ENCODE results near the gene ATP1A3. TPM values are rescaled to one million over a fixed set of nuclear protein-coding genes. Genes with fewer than 3 reads are reported as not detected.

ATP1A3 gene
- total and polyA plus RNA-seq, 8 donors: 0.09 to 1.2 (median 0.32) TPM

- no peaks in the 10 kb centered on the region for H3K36me3 ChIP-seq
- TF ChIP-seq, protein P1, sequence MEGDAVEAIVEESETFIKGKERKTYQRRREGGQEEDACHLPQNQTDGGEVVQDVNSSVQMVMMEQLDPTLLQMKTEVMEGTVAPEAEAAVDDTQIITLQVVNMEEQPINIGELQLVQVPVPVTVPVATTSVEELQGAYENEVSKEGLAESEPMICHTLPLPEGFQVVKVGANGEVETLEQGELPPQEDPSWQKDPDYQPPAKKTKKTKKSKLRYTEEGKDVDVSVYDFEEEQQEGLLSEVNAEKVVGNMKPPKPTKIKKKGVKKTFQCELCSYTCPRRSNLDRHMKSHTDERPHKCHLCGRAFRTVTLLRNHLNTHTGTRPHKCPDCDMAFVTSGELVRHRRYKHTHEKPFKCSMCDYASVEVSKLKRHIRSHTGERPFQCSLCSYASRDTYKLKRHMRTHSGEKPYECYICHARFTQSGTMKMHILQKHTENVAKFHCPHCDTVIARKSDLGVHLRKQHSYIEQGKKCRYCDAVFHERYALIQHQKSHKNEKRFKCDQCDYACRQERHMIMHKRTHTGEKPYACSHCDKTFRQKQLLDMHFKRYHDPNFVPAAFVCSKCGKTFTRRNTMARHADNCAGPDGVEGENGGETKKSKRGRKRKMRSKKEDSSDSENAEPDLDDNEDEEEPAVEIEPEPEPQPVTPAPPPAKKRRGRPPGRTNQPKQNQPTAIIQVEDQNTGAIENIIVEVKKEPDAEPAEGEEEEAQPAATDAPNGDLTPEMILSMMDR (IDR thresholded peaks at IDR 0.05): no peak
- no peak for DNase-seq
- FAIRE-seq: no peak
- no peaks in the 10 kb centered on the region for H3K4me1 ChIP-seq
- H3K27ac ChIP-seq: no peak overlapping the region
- H3K4me3 ChIP-seq: no peak overlapping the region
- intact Hi-C loops (cut with DNase I): no loop called here
- no peak for ATAC-seq
- no peaks in the 10 kb centered on the region for H3K9me3 ChIP-seq
- H3K27me3 ChIP-seq: peaks cover 0 to 7% (median 0%) of the 10 kb centered on the region in 4 donors
- WGBS, 2 donors: 80 to 90% methylated on average over 5 of the region's 5 CpGs
These were observed 75.3 kb downstream of the ATP1A3 start for GRCh38 chr19:41918653-41919244.

DNA sequence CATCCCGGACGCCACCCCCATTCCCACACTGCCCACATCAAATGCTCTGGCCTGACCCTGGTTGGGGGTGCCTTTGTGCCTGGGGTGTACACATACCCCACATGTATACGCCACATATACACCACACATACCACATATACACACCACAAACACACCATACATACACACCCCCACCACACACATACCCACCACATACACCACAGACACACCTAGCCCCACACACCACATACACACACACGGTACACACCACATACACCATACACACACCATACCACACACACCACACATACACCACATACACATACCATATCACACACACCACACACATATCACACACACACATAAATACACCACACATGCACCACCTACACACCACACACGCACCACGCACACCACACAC is 75.9 kb downstream of the ATP1A3 start:
- intact Hi-C loops (cut with DNase I): no loop called here

GRCh38 chr19:41917676-41918075 is 76.4 kb downstream of the ATP1A3 start:
- 38 to 40% methylated on average over 12 of the region's 12 CpGs for WGBS, 2 donors
- ATAC-seq (no peak), DNase-seq (peak in 2 of 6 donors; percentile 16 to 51), FAIRE-seq (no peak)
- no peak overlapping the region for H3K27ac ChIP-seq
- no peaks in the 10 kb centered on the region for H3K4me1 ChIP-seq
- H3K9me3 ChIP-seq: no peaks in the 10 kb centered on the region
- TF ChIP-seq, protein P1 (IDR thresholded peaks at IDR 0.05): no peak
- intact Hi-C loops (cut with DNase I): no loop called here
- H3K27me3 ChIP-seq: peaks cover 0 to 7% (median 0%) of the 10 kb centered on the region in 4 donors
- H3K36me3 ChIP-seq: no peaks in the 10 kb centered on the region
- no peak overlapping the region for H3K4me3 ChIP-seq

More for the DNA sequence above, 75.9 kb downstream of the ATP1A3 start:
- H3K4me1 ChIP-seq: no peaks in the 10 kb centered on the region
- H3K27me3 ChIP-seq: peaks cover 0 to 7% (median 0%) of the 10 kb centered on the region in 4 donors
- DNase-seq (no peak), FAIRE-seq (no peak), ATAC-seq (no peak)
- no peak overlapping the region for H3K4me3 ChIP-seq
- no peaks in the 10 kb centered on the region for H3K9me3 ChIP-seq
- WGBS, 2 donors: 73 to 86% methylated on average over 6 of the region's 6 CpGs
- TF ChIP-seq, protein P1 (IDR thresholded peaks at IDR 0.05): no peak
- H3K36me3 ChIP-seq: no peaks in the 10 kb centered on the region
- no peak overlapping the region for H3K27ac ChIP-seq

Other genes starting within 250 kb of the ATP1A3 start
- gene CEACAM6, start 238.7 kb downstream of the ATP1A3 start, total RNA-seq: 1 to 10 TPM; 3.6 to 9.0 (median 8.0) TPM
- 1 to 10 TPM in 1 of 2 donors, under 1 TPM in 1; 0.68 to 1.7 TPM for gene CEACAM6, start 238.7 kb downstream of the ATP1A3 start, polyA plus RNA-seq
- gene CEACAM3, start 197.6 kb downstream of the ATP1A3 start, total RNA-seq: under 1 TPM in 2 of 6 donors, not detected in 4; 0.41 to 0.61 TPM
- gene CEACAM3, start 197.6 kb downstream of the ATP1A3 start, polyA plus RNA-seq: not detected
- gene LYPD4, start 149.5 kb downstream of the ATP1A3 start, total RNA-seq: not detected
- not detected for gene LYPD4, start 149.5 kb downstream of the ATP1A3 start, polyA plus RNA-seq
- gene DMRTC2, start 149.2 kb downstream of the ATP1A3 start, total RNA-seq: not detected
- not detected for gene DMRTC2, start 149.2 kb downstream of the ATP1A3 start, polyA plus RNA-seq
- 1,000 to 10,000 TPM in 5 of 6 donors, 100 to 1,000 TPM in 1; 939 to 1,697 (median 1,289) TPM for gene RPS19, start 134.0 kb downstream of the ATP1A3 start, total RNA-seq
- gene RPS19, start 134.0 kb downstream of the ATP1A3 start, polyA plus RNA-seq: 1,000 to 10,000 TPM; 1,099 to 2,267 TPM
- under 1 TPM in 5 of 6 donors, not detected in 1; 0.16 to 1.00 (median 0.31) TPM for gene CD79A, start 117.0 kb downstream of the ATP1A3 start, total RNA-seq
- gene CD79A, start 117.0 kb downstream of the ATP1A3 start, polyA plus RNA-seq: under 1 TPM; 0.11 to 0.23 TPM
- gene ARHGEF1, start 111.0 kb downstream of the ATP1A3 start, total RNA-seq: 10 to 100 TPM; 26.3 to 65.6 (median 37.0) TPM
- gene ARHGEF1, start 111.0 kb downstream of the ATP1A3 start, polyA plus RNA-seq: 100 to 1,000 TPM; 139 to 179 TPM
- under 1 TPM in 5 of 6 donors, not detected in 1; 0.06 to 0.37 (median 0.14) TPM for gene ERFL, start 65.8 kb downstream of the ATP1A3 start, total RNA-seq
- under 1 TPM; 0.33 to 0.34 TPM for gene ERFL, start 65.8 kb downstream of the ATP1A3 start, polyA plus RNA-seq
- 10 to 100 TPM; 49.8 to 79.4 (median 66.8) TPM for gene RABAC1, start 34.9 kb downstream of the ATP1A3 start, total RNA-seq
- gene RABAC1, start 34.9 kb downstream of the ATP1A3 start, polyA plus RNA-seq: 100 to 1,000 TPM; 117 to 134 TPM
- 1 to 10 TPM; 1.9 to 3.6 (median 3.1) TPM for gene GRIK5, start 76.0 kb upstream of the ATP1A3 start, total RNA-seq
- 10 to 100 TPM in 1 of 2 donors, 1 to 10 TPM in 1; 4.8 to 10.5 TPM for gene GRIK5, start 76.0 kb upstream of the ATP1A3 start, polyA plus RNA-seq
- gene ZNF574, start 81.9 kb upstream of the ATP1A3 start, total RNA-seq: 1 to 10 TPM; 3.9 to 8.5 (median 5.8) TPM
- 1 to 10 TPM; 4.9 to 6.2 TPM for gene ZNF574, start 81.9 kb upstream of the ATP1A3 start, polyA plus RNA-seq
- 1 to 10 TPM in 3 of 6 donors, under 1 TPM in 3; 0.56 to 5.6 (median 1.00) TPM for gene POU2F2, start 138.2 kb upstream of the ATP1A3 start, total RNA-seq
- gene POU2F2, start 138.2 kb upstream of the ATP1A3 start, polyA plus RNA-seq: 1 to 10 TPM; 1.7 to 1.9 TPM
- 10 to 100 TPM in 5 of 6 donors, 1 to 10 TPM in 1; 9.7 to 17.8 (median 12.8) TPM for gene DEDD2, start 223.4 kb upstream of the ATP1A3 start, total RNA-seq
- 10 to 100 TPM; 22.3 to 25.4 TPM for gene DEDD2, start 223.4 kb upstream of the ATP1A3 start, polyA plus RNA-seq
- gene ZNF526, start 226.1 kb upstream of the ATP1A3 start, total RNA-seq: 1 to 10 TPM; 5.0 to 7.5 (median 6.2) TPM
- 1 to 10 TPM; 2.4 to 3.9 TPM for gene ZNF526, start 226.1 kb upstream of the ATP1A3 start, polyA plus RNA-seq
- 10 to 100 TPM in 5 of 6 donors, 1 to 10 TPM in 1; 9.9 to 19.4 (median 14.5) TPM for gene GSK3A, start 248.4 kb upstream of the ATP1A3 start, total RNA-seq
- 10 to 100 TPM; 25.7 to 27.6 TPM for gene GSK3A, start 248.4 kb upstream of the ATP1A3 start, polyA plus RNA-seq